ENCODE data around the gene P4HA2.

- no peak for TF ChIP-seq CTCF (conservative IDR thresholded peaks at IDR 0.05; ENCODE audit: low read depth in 2 of 2)
- no peak for TF ChIP-seq NANOG (IDR thresholded peaks at IDR 0.05; ENCODE audit: borderline replicate concordance)
- TF ChIP-seq ETS1 (IDR thresholded peaks at IDR 0.05): no peak
- TF ChIP-seq JUNB (IDR thresholded peaks at IDR 0.05; ENCODE audit: unreplicated experiment): no peak
Observed at GRCh38 chr5:132179405-132179804, 48.2 kb downstream of the P4HA2 start.

All from GM23338 (cell line).